Mesenchymal stem cell (in vitro differentiated cells and primary cell): ENCODE results near the gene AHNAK.

Source experiments
- DNase-seq: peaks from one replicate; pipeline ENCODE4 v3.0.0-alpha.2; 2013
- H2AFZ ChIP-seq: one replicate; pipeline ENCODE4 v1.6.1; 2013; ENCODE audit warnings: low read depth, mild to moderate bottlenecking, control low read depth, inconsistent platforms, low read length, moderate library complexity
- H2AK5ac ChIP-seq: 2 replicates; pipeline ENCODE4 v1.6.1; 2013; ENCODE audit warnings: low read length, moderate library complexity, mild to moderate bottlenecking, inconsistent platforms; ENCODE audit not compliant: severe bottlenecking
- H2BK120ac ChIP-seq: one replicate; pipeline ENCODE4 v1.6.1; 2013; ENCODE audit warnings: low read depth, mild to moderate bottlenecking, inconsistent platforms, low read length, moderate library complexity
- H2BK12ac ChIP-seq, 2 experiments: one replicate each; pipeline ENCODE4 v1.6.1; 2013; ENCODE audit warnings: inconsistent platforms in 2 of 2, low read length in 2 of 2, mild to moderate bottlenecking in 2 of 2, moderate library complexity in 2 of 2, control low read depth in 1 of 2
- H2BK15ac ChIP-seq: one replicate; pipeline ENCODE4 v1.6.1; 2013; ENCODE audit warnings: mild to moderate bottlenecking, low read depth, inconsistent platforms; ENCODE audit not compliant: poor library complexity, severe bottlenecking
- H2BK5ac ChIP-seq: 2 replicates; pipeline ENCODE4 v1.6.1; 2013; ENCODE audit warnings: low read depth, mild to moderate bottlenecking, low read length, control low read depth, inconsistent platforms; ENCODE audit not compliant: poor library complexity, severe bottlenecking
- H3K14ac ChIP-seq, 2 experiments: one replicate each; pipeline ENCODE4 v1.6.1; 2013; ENCODE audit warnings: inconsistent platforms in 2 of 2, low read length in 2 of 2, control low read depth in 1 of 2, mild to moderate bottlenecking in 1 of 2, moderate library complexity in 1 of 2
- H3K18ac ChIP-seq, 2 experiments: one replicate each; pipeline ENCODE4 v1.6.1; 2013; ENCODE audit warnings: inconsistent platforms in 2 of 2, low read length in 2 of 2, control low read depth in 1 of 2, low read depth in 1 of 2, mild to moderate bottlenecking in 1 of 2
- H3K23ac ChIP-seq, 2 experiments: one replicate each; pipeline ENCODE4 v1.6.1; 2013; ENCODE audit warnings: inconsistent platforms in 2 of 2, low read length in 2 of 2, mild to moderate bottlenecking in 2 of 2, moderate library complexity in 2 of 2, control low read depth in 1 of 2
- H3K27ac ChIP-seq: 2 replicates; pipeline ENCODE4 v1.5.1; 2013; ENCODE audit warnings: mild to moderate bottlenecking, moderate library complexity, low read length, control low read depth, inconsistent platforms; ENCODE audit not compliant: poor library complexity, severe bottlenecking
- H3K27me3 ChIP-seq, 2 experiments: 2 replicates each; pipeline versions ENCODE4 v1.6.1 to v1.7.0; 2013; ENCODE audit warnings: low read length in 2 of 2, mild to moderate bottlenecking in 2 of 2, moderate library complexity in 2 of 2, control low read depth in 1 of 2, inconsistent platforms in 1 of 2; ENCODE audit not compliant: control insufficient read depth in 1 of 2, insufficient read depth in 1 of 2
- H3K36me3 ChIP-seq, 2 experiments: 2 replicates each; pipeline versions ENCODE4 v1.6.1 to v1.7.0; 2013; ENCODE audit warnings: low read length in 2 of 2, control low read depth in 1 of 2, inconsistent platforms in 1 of 2, low read depth in 1 of 2, mild to moderate bottlenecking in 1 of 2; ENCODE audit not compliant: insufficient read depth in 2 of 2, control insufficient read depth in 1 of 2
- H3K4ac ChIP-seq, 2 experiments: one replicate each; pipeline ENCODE4 v1.6.1; 2013; ENCODE audit warnings: inconsistent platforms in 2 of 2, low read length in 2 of 2, mild to moderate bottlenecking in 2 of 2, moderate library complexity in 2 of 2, control low read depth in 1 of 2, low read depth in 1 of 2
- H3K4me1 ChIP-seq: 2 replicates; pipeline ENCODE4 v1.6.1; 2013; ENCODE audit warnings: low read depth, low read length, control low read depth; ENCODE audit not compliant: control insufficient read depth, insufficient read depth
- H3K4me2 ChIP-seq: 2 replicates; pipeline ENCODE4 v1.6.1; 2013; ENCODE audit warnings: low read length, mild to moderate bottlenecking, inconsistent platforms; ENCODE audit not compliant: poor library complexity, severe bottlenecking
- H3K4me3 ChIP-seq, 2 experiments: 2 replicates each; pipeline versions ENCODE4 v1.5.1 to v1.7.0; 2013; ENCODE audit warnings: low read length in 2 of 2, mild to moderate bottlenecking in 2 of 2, control low read depth in 1 of 2, low read depth in 1 of 2; ENCODE audit not compliant: insufficient read depth in 1 of 2
- H3K79me1 ChIP-seq: replicated peaks from 2 replicates; pipeline ENCODE4 v1.6.1; 2013; ENCODE audit warnings: mild to moderate bottlenecking, control low read depth, low read length, inconsistent platforms; ENCODE audit not compliant: poor library complexity, severe bottlenecking
- H3K9ac ChIP-seq: 2 replicates; pipeline ENCODE4 v1.7.0; 2013; ENCODE audit warnings: mild to moderate bottlenecking, low read length, moderate library complexity
- H3K9me3 ChIP-seq: 2 replicates; pipeline ENCODE4 v1.7.0; 2013; ENCODE audit warnings: mild to moderate bottlenecking, low read length; ENCODE audit not compliant: control insufficient read depth
- H4K8ac ChIP-seq: one replicate; pipeline ENCODE4 v1.6.1; 2013; ENCODE audit warnings: inconsistent platforms, mild to moderate bottlenecking, low read length, moderate library complexity
- H4K91ac ChIP-seq: one replicate; pipeline ENCODE4 v1.6.1; 2013; ENCODE audit warnings: mild to moderate bottlenecking, low read length, inconsistent platforms
- WGBS: methylation state at CpG from one replicate; pipeline ENCODE4 v1.1.7; 2013; ENCODE audit warnings: mixed read lengths; 5-methylcytosine and 5-hydroxymethylcytosine counted together

The AHNAK gene

DNA sequence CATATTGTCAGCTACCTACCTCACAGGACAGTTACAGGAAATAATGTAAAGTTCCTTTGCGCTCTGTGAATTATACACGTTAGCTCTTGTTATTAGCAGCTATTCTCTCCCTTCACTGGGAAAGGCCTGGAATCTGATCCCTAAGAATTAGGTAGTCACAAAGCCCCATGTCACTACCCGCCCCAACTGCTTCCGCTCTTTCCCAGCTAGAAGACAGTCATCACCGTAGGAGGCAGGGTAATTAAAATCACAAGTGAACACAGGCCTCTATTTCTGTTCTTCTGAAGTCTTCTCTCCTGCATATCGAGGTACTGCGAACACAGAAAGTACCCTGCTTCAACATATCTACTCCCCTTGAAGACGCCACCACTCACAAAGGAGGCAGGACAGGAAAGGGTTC lies 12.6 kb upstream of the AHNAK start:
- no peak overlapping the region for H2BK15ac ChIP-seq
- no peak overlapping the region for H3K23ac ChIP-seq
- H3K79me1 ChIP-seq, result peaks cover 1% of the 10 kb centered on the region
- peaks cover 48% of the 10 kb centered on the region for H3K4me1 ChIP-seq
- no peak overlapping the region for H2BK5ac ChIP-seq
- WGBS, result 93% methylated on average over 8 of the region's 8 CpGs
- no peak overlapping the region for H2AFZ ChIP-seq
- no peaks in the 10 kb centered on the region for H3K27me3 ChIP-seq
- H4K8ac ChIP-seq, result no peak overlapping the region
- H3K36me3 ChIP-seq, result peaks cover 42 to 51% of the 10 kb centered on the region in 2 experiments
- no peak overlapping the region for H2AK5ac ChIP-seq
- no peak for DNase-seq
- no peak overlapping the region for H3K4me3 ChIP-seq
- no peak overlapping the region for H4K91ac ChIP-seq
- H3K9me3 ChIP-seq, result no peaks in the 10 kb centered on the region
- H3K4ac ChIP-seq, result no peak overlapping the region
- no peak overlapping the region for H2BK12ac ChIP-seq
- H3K14ac ChIP-seq, result no peak overlapping the region
- H3K27ac ChIP-seq, result peak overlapping the region; percentile 78
- peak overlapping the region; percentile 61 for H3K9ac ChIP-seq
- H2BK120ac ChIP-seq, result no peak overlapping the region
- no peak overlapping the region for H3K4me2 ChIP-seq
- H3K18ac ChIP-seq, result no peak overlapping the region

DNA sequence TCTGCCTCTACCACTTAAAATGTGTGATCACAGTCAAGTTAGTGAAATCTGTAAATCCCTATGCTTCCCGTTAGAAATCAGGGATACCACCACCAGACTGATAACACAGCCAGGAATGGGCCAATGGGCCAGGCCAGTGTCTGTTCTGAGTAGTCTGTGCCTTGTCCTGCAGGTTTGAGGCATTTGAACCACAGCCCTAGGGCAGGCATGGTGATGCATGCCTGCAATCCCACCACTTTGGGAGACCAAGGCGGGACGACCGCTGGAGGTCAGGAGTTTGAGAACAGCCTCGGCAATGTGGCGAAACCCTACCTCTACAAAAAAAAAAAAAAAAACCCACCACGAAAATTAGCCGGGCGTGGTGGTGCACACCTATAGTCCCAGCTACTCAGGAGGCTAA lies 12.1 kb upstream of the AHNAK start:
- Histone ChIP-seq H3K18ac (no peak overlapping the region), H3K14ac (no peak overlapping the region), H3K23ac (no peak overlapping the region), H2BK12ac (peak overlapping the region in 1 of 2 experiments; percentile 49), H2AK5ac (no peak overlapping the region), H3K4me2 (no peak overlapping the region), H3K9me3 (no peaks in the 10 kb centered on the region), H3K36me3 (peaks cover 37 to 48% of the 10 kb centered on the region in 2 experiments), H2BK15ac (no peak overlapping the region), H3K4me1 (peaks cover 50% of the 10 kb centered on the region), H3K4me3 (no peak overlapping the region), H2BK5ac (no peak overlapping the region), H3K27ac (peak overlapping the region; percentile 78), H2AFZ (no peak overlapping the region), H4K8ac (no peak overlapping the region), H3K4ac (no peak overlapping the region), H3K27me3 (no peaks in the 10 kb centered on the region), H4K91ac (peak overlapping the region; percentile 8), H2BK120ac (no peak overlapping the region), H3K79me1 (peaks cover 1% of the 10 kb centered on the region), H3K9ac (no peak overlapping the region)
- DNase-seq, result no peak
- WGBS, result 97% methylated on average over 3 of the region's 9 CpGs

DNA sequence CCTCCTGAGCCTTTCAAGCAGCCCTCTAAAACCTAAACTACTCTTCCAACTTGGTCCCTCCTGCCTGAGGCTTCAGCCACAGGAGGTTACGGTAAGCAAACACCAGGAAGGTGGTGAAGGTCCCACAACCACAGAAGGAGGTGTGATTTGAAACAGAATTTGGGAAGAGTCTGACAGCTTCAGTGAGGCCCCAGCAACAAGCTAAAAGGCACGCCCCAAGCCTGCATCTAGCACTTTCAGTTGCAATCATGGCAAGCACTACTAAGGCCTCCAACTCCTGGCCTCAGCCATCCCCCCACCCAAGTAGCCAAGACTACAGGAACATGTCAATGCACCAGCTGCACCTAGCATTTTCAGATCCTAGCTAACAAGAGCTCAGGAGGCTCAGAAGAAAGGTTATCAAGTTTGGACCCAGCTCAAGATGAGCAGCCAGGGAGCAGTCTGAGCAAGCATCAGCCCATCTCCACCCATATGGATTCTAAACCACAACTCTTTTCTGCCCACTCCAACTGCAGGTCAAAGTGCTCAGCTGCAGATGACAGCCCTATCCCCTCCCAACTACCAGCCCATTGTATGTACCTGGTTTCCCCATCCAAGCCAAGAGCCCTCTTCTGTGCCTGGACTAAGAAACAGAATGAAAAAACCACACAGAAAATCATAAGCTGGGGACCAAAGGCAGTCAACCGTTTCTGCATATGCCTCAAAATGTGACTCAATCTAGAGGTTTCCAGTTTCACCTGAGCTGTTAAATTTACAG lies 10.4 kb upstream of the AHNAK start:
- H3K4ac ChIP-seq, result peak overlapping the region; percentile 55 to 58
- 40% methylated on average over 3 of the region's 3 CpGs for WGBS
- no peak for DNase-seq
- H3K4me3 ChIP-seq, result peak overlapping the region in 1 of 2 experiments; percentile 52
- H3K9ac ChIP-seq, result peak overlapping the region; percentile 95
- no peak overlapping the region for H3K4me2 ChIP-seq
- H3K27me3 ChIP-seq, result no peaks in the 10 kb centered on the region
- H3K79me1 ChIP-seq, result no peaks in the 10 kb centered on the region
- H3K23ac ChIP-seq, result peak overlapping the region in 1 of 2 experiments; percentile 65
- peak overlapping the region; percentile 85 for H2BK120ac ChIP-seq
- H2BK15ac ChIP-seq, result peak overlapping the region; percentile 41
- peak overlapping the region in 1 of 2 experiments; percentile 26 for H3K14ac ChIP-seq
- H2AFZ ChIP-seq, result no peak overlapping the region
- H3K9me3 ChIP-seq, result no peaks in the 10 kb centered on the region
- H3K18ac ChIP-seq, result peak overlapping the region; percentile 55 to 87
- H2BK12ac ChIP-seq, result peak overlapping the region; percentile 64 to 75
- no peak overlapping the region for H4K8ac ChIP-seq
- peak overlapping the region; percentile 88 for H3K27ac ChIP-seq
- H2BK5ac ChIP-seq, result peak overlapping the region; percentile 49
- peaks cover 24 to 34% of the 10 kb centered on the region in 2 experiments for H3K36me3 ChIP-seq
- peaks cover 60% of the 10 kb centered on the region for H3K4me1 ChIP-seq
- H2AK5ac ChIP-seq, result peak overlapping the region; percentile 94
- peak overlapping the region; percentile 20 for H4K91ac ChIP-seq

DNA sequence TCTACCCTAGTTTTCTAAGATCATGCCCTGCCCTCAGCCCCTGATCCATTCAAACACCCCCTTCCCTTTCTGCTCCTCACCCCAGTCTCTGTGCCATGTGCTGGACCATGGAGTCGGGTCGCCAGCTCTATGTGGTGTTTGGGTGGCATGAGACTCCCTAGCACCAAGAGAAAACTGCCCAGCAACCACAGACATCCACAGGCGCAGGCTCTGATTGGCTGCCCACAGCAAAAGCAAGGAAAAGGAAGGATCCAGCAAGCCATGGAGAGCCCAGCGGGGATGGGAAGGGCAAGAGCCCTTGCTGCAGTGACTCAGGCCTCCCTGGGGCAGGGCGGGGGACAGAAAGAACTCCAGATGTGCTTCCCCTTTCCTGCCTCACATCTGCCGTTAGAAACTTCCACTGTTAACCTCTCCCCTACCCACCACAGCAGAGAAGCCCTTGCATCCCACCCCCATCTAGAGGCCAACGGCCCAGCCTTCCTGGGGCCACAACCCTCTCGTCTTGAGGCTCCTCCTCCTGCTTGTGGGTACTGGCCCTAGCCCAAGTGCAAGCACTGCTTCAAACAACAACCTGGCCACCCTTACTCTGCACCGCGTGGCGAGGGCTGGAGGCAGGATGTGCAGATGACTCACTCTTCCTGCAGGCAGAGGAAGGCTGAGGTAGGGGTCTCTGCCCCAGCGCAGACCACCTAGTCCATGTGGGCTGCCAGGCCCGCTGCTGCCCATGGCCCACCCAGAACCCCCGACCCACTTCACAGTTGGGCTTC lies 9.7 kb upstream of the AHNAK start:
- H2BK12ac ChIP-seq, result peak overlapping the region; percentile 75 to 81
- peak overlapping the region; percentile 72 for H4K8ac ChIP-seq
- H3K23ac ChIP-seq, result peak overlapping the region in 1 of 2 experiments; percentile 40
- DNase-seq, result peak; percentile 98
- H2BK120ac ChIP-seq, result peak overlapping the region; percentile 85
- H2AK5ac ChIP-seq, result peak overlapping the region; percentile 94
- peak overlapping the region; percentile 88 for H2BK5ac ChIP-seq
- H3K4me1 ChIP-seq, result peaks cover 64% of the 10 kb centered on the region
- H3K27me3 ChIP-seq, result no peaks in the 10 kb centered on the region
- peak overlapping the region; percentile 95 for H3K9ac ChIP-seq
- 9% methylated on average over 14 of the region's 14 CpGs for WGBS
- no peaks in the 10 kb centered on the region for H3K9me3 ChIP-seq
- H3K27ac ChIP-seq, result peak overlapping the region; percentile 88
- H3K14ac ChIP-seq, result no peak overlapping the region
- peak overlapping the region; percentile 55 to 87 for H3K18ac ChIP-seq
- H3K4ac ChIP-seq, result peak overlapping the region; percentile 55 to 66
- no peaks in the 10 kb centered on the region for H3K79me1 ChIP-seq
- H3K36me3 ChIP-seq, result peaks cover 24 to 27% of the 10 kb centered on the region in 2 experiments
- H4K91ac ChIP-seq, result peak overlapping the region; percentile 20
- H3K4me3 ChIP-seq, result peak overlapping the region in 1 of 2 experiments; percentile 59
- no peak overlapping the region for H2AFZ ChIP-seq
- H3K4me2 ChIP-seq, result peak overlapping the region; percentile 36
- H2BK15ac ChIP-seq, result peak overlapping the region; percentile 73
